WTC11 (cell line): ENCODE measurements around the gene GDAP2. TPM values are rescaled to one million over a fixed set of nuclear protein-coding genes. Genes with fewer than 3 reads are reported as not detected.

ENCODE experiments used
- ATAC-seq: fragments of 200-7000 bp; cut with Tn5 transposase; 2 replicates; pipeline ENCODE4 v1.10.0; 2021; ENCODE audit warnings: mild to moderate bottlenecking, moderate library complexity
- CTCF ChIA-PET: fragments of 300-600 bp; sonication (Branson Sonifier 250); formaldehyde crosslinking; loops from one replicate; lab custom pipeline; 2021; ENCODE audit warnings: antibody characterized with exemption; lab: Charles Lee
- POLR2A ChIA-PET: fragments of 350-600 bp; sonication (Branson Sonifier 250); formaldehyde crosslinking; loops from one replicate; lab custom pipeline; 2021; ENCODE audit warnings: antibody characterized with exemption; lab: Charles Lee
- DNase-seq: peaks from one replicate; pipeline ENCODE4 v3.0.0; 2021; ENCODE audit warnings: low spot score
- H3K27ac Mint-ChIP-seq: 2 replicates; pipeline ENCODE4 v1.8.0; 2021; ENCODE audit warnings: mixed read lengths
- H3K27me3 Mint-ChIP-seq: 2 replicates; pipeline ENCODE4 v1.8.0; 2021; ENCODE audit warnings: low read depth, mild to moderate bottlenecking, moderate library complexity, mixed read lengths
- H3K36me3 Mint-ChIP-seq: 2 replicates; pipeline ENCODE4 v1.8.0; 2021; ENCODE audit warnings: mixed read lengths
- H3K4me1 Mint-ChIP-seq: 2 replicates; pipeline ENCODE4 v1.8.0; 2022; ENCODE audit warnings: mixed read lengths
- H3K4me3 Mint-ChIP-seq: 2 replicates; pipeline ENCODE4 v1.8.0; 2021; ENCODE audit warnings: mild to moderate bottlenecking, moderate library complexity, mixed read lengths
- H3K9me3 Mint-ChIP-seq: 2 replicates; pipeline ENCODE4 v1.8.0; 2021; ENCODE audit warnings: mixed read lengths
- AFF4 ChIP-seq: sonication (generic); formaldehyde crosslinking; IDR thresholded peaks from 2 replicates; pipeline ENCODE4 v1.8.1; 2023; ENCODE audit warnings: mild to moderate bottlenecking, missing genetic modification reagents, borderline replicate concordance
- CDX4 ChIP-seq: fragments of 250-450 bp; sonication (Bioruptor Pico); IDR thresholded peaks from 2 replicates; pipeline ENCODE4 v1.9.0; 2021; ENCODE audit warnings: moderate library complexity, mild to moderate bottlenecking, inconsistent platforms, borderline replicate concordance
- CREM ChIP-seq: sonication (generic); formaldehyde crosslinking; IDR thresholded peaks from 2 replicates; pipeline ENCODE4 v1.8.1; 2022; ENCODE audit warnings: mild to moderate bottlenecking, missing genetic modification reagents, moderate library complexity
- E2F1 ChIP-seq: sonication (generic); formaldehyde crosslinking; IDR thresholded peaks from 2 replicates; pipeline ENCODE4 v1.8.0; 2022; ENCODE audit warnings: mild to moderate bottlenecking, missing genetic modification reagents
- FOXP1 ChIP-seq: sonication (generic); formaldehyde crosslinking; IDR thresholded peaks from 2 replicates; pipeline ENCODE4 v1.8.0; 2022; ENCODE audit warnings: missing genetic modification reagents, mild to moderate bottlenecking, moderate library complexity, borderline replicate concordance
- GABPB1 ChIP-seq: sonication (generic); formaldehyde crosslinking; IDR thresholded peaks from 2 replicates; pipeline ENCODE4 v1.8.1; 2023; ENCODE audit warnings: mild to moderate bottlenecking, missing genetic modification reagents
- MAX ChIP-seq: sonication (generic); formaldehyde crosslinking; IDR thresholded peaks from 2 replicates; pipeline ENCODE4 v1.8.0; 2022; ENCODE audit warnings: mild to moderate bottlenecking, missing genetic modification reagents
- MXD4 ChIP-seq: fragments of 250-450 bp; sonication (Bioruptor Pico); IDR thresholded peaks from 2 replicates; pipeline ENCODE4 v1.8.0; 2021; ENCODE audit warnings: mild to moderate bottlenecking, moderate library complexity, borderline replicate concordance
- MYBL2 ChIP-seq: sonication (generic); formaldehyde crosslinking; IDR thresholded peaks from 2 replicates; pipeline ENCODE4 v1.8.1; 2023; ENCODE audit warnings: mild to moderate bottlenecking, moderate library complexity, missing genetic modification reagents
- NR2C2 ChIP-seq: sonication (generic); formaldehyde crosslinking; IDR thresholded peaks from 2 replicates; pipeline ENCODE4 v1.8.0; 2022; ENCODE audit warnings: mild to moderate bottlenecking, missing genetic modification reagents
- OVOL2 ChIP-seq: fragments of 250-450 bp; sonication (Bioruptor Pico); IDR thresholded peaks from 2 replicates; pipeline ENCODE4 v1.9.0; 2021; ENCODE audit warnings: mild to moderate bottlenecking, borderline replicate concordance
- PREB ChIP-seq: sonication (generic); formaldehyde crosslinking; IDR thresholded peaks from 2 replicates; pipeline ENCODE4 v1.8.1; 2022; ENCODE audit warnings: mild to moderate bottlenecking, missing genetic modification reagents, moderate library complexity, borderline replicate concordance
- RELA ChIP-seq: sonication (generic); formaldehyde crosslinking; IDR thresholded peaks from 2 replicates; pipeline ENCODE4 v1.8.1; 2022; ENCODE audit warnings: missing genetic modification reagents, mild to moderate bottlenecking, borderline replicate concordance
- SOX15 ChIP-seq: fragments of 250-450 bp; sonication (Bioruptor Pico); IDR thresholded peaks from 2 replicates; pipeline ENCODE4 v1.9.0; 2021; ENCODE audit warnings: mild to moderate bottlenecking
- TEAD1 ChIP-seq: sonication (generic); formaldehyde crosslinking; IDR thresholded peaks from 2 replicates; pipeline ENCODE4 v1.8.0; 2022; ENCODE audit warnings: mild to moderate bottlenecking, missing genetic modification reagents
- ZNF138 ChIP-seq: sonication (generic); formaldehyde crosslinking; conservative IDR thresholded peaks from 2 replicates; pipeline ENCODE4 v1.8.1; 2022; ENCODE audit warnings: mild to moderate bottlenecking, moderate library complexity, missing genetic modification reagents
- ZNF423 ChIP-seq: fragments of 250-450 bp; sonication (Bioruptor Pico); IDR thresholded peaks from 2 replicates; pipeline ENCODE4 v2.1.2; 2022; ENCODE audit warnings: mild to moderate bottlenecking, moderate library complexity
- total RNA-seq: library from RNA; stranded (reverse); gene quantifications from 3 replicates; pipeline ENCODE4 v1.2.3, GENCODE V29; 2021
- TF ChIP-seq, protein P1 (sequence below): fragments of 250-450 bp; sonication (Bioruptor Pico); IDR thresholded peaks from 2 replicates; pipeline ENCODE4 v1.9.0; 2021; ENCODE audit warnings: mild to moderate bottlenecking
- TF ChIP-seq, protein P2 (sequence below): fragments of 250-450 bp; sonication (Bioruptor Pico); IDR thresholded peaks from 2 replicates; pipeline ENCODE4 v1.8.0; 2021; ENCODE audit warnings: mild to moderate bottlenecking

GDAP2 gene
- total RNA-seq, 1 experiment from 2014 or later, result 22.4 TPM

DNA sequence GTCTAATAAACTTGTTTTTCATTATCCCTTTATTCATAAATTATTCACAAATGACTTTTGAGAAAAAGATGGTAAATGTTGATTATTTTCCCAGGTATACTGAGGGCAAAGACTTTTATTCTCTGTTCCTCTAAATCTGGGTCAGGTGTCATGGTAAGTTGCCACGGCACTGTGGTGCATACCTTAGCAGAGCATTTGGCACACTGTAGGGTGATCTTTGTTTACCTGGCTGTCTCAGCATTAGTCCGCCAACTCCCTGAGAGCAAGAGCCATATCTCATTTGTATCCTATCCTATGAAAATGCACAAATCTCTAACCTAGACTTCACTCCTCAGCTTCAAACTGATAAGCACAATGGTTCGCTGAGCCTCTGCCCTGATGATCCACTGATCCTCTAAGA lies 24.9 kb downstream of the GDAP2 start:
- Mint-ChIP-seq H3K27me3 (no peaks in the 10 kb centered on the region), H3K36me3 (peaks cover 33% of the 10 kb centered on the region), H3K4me1 (no peaks in the 10 kb centered on the region), H3K9me3 (no peaks in the 10 kb centered on the region), H3K4me3 (no peak overlapping the region)
- POLR2A ChIA-PET, result no interaction called here
- TF ChIP-seq RELA (CRISPR knock-in tag) (no peak), MAX (CRISPR knock-in tag) (no peak), ZNF423 (CRISPR knock-in tag) (no peak), SOX15 (CRISPR knock-in tag) (no peak), ZNF138 (CRISPR knock-in tag) (no peak), AFF4 (CRISPR knock-in tag) (no peak), FOXP1 (CRISPR knock-in tag) (no peak)
- TF ChIP-seq, all 79 proteins: peak for 0
- CTCF ChIA-PET, result no interaction called here
- ATAC-seq (no peak), DNase-seq (no peak)
- H3K27ac Mint-ChIP-seq, result no peak overlapping the region

DNA sequence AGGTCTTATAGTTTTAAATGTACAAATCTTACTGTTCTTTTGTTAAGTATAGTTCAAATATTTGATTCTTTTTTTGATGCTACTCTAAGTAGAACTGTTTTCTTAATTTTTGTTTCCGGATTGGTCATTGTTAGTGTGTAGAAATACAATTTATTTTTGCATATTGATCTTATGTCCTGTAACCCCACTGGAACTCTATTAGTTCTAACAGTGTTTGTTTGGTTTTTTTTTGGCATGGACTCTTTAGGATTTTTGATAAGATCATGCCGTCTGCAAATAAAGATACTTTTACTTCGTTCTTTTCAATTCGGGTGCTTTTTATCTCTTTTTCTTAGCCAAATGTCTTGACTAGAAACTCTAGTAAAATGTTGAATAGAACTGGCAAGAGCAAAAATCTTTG lies 26.5 kb downstream of the GDAP2 start:
- no peaks in the 10 kb centered on the region for H3K27me3 Mint-ChIP-seq
- ATAC-seq, result no peak
- no peaks in the 10 kb centered on the region for H3K4me1 Mint-ChIP-seq
- TF ChIP-seq TEAD1 (CRISPR knock-in tag), result no peak
- no peak for TF ChIP-seq GABPB1 (CRISPR knock-in tag)
- TF ChIP-seq, protein P1, sequence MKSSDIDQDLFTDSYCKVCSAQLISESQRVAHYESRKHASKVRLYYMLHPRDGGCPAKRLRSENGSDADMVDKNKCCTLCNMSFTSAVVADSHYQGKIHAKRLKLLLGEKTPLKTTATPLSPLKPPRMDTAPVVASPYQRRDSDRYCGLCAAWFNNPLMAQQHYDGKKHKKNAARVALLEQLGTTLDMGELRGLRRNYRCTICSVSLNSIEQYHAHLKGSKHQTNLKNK, result no peak
- no peak for TF ChIP-seq CDX4 (CRISPR knock-in tag)
- TF ChIP-seq, protein P2, sequence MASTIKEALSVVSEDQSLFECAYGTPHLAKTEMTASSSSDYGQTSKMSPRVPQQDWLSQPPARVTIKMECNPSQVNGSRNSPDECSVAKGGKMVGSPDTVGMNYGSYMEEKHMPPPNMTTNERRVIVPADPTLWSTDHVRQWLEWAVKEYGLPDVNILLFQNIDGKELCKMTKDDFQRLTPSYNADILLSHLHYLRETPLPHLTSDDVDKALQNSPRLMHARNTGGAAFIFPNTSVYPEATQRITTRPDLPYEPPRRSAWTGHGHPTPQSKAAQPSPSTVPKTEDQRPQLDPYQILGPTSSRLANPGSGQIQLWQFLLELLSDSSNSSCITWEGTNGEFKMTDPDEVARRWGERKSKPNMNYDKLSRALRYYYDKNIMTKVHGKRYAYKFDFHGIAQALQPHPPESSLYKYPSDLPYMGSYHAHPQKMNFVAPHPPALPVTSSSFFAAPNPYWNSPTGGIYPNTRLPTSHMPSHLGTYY, result no peak
- TF ChIP-seq NR2C2 (CRISPR knock-in tag), result no peak
- TF ChIP-seq E2F1, result no peak
- no peak for TF ChIP-seq MXD4 (CRISPR knock-in tag)
- no peak for TF ChIP-seq PREB (CRISPR knock-in tag)
- TF ChIP-seq CREM, result no peak
- no peak for TF ChIP-seq OVOL2 (CRISPR knock-in tag)
- TF ChIP-seq MYBL2 (CRISPR knock-in tag), result no peak
- CTCF ChIA-PET, result no interaction called here
- DNase-seq, result no peak
- H3K36me3 Mint-ChIP-seq, result peaks cover 43% of the 10 kb centered on the region
- H3K4me3 Mint-ChIP-seq, result no peak overlapping the region
- no peaks in the 10 kb centered on the region for H3K9me3 Mint-ChIP-seq
- H3K27ac Mint-ChIP-seq, result no peak overlapping the region
- POLR2A ChIA-PET, result no interaction called here
